IMR-90 (cell line): ENCODE data around the gene LTB4R2. TPM values are rescaled to one million over a fixed set of nuclear protein-coding genes. Genes with fewer than 3 reads are reported as not detected.

Experiments
- ATAC-seq: fragments of 200-7000 bp; cut with Tn5 transposase; 2 replicates; pipeline ENCODE4 v1.9.1; 2020; ENCODE audit warnings: low read depth, mild to moderate bottlenecking, moderate library complexity
- BruUV-seq: library from RNA; stranded (reverse); fragments of 400-500 nt; replicated peaks from 2 replicates; lab custom pipeline; 2021; lab: Mats Ljungman, UMichigan
- CTCF ChIA-PET: fragments of 300-600 bp; formaldehyde crosslinking; extraction: SDS; loops from one replicate; lab custom pipeline; 2021; ENCODE audit warnings: antibody characterized with exemption; lab: Yijun Ruan, JAX
- POLR2A ChIA-PET: fragments of 300-600 bp; sonication (Branson Sonifier 250); formaldehyde crosslinking; loops from one replicate; lab custom pipeline; 2022; ENCODE audit warnings: antibody characterized with exemption; ENCODE audit not compliant: unreplicated experiment; lab: Charles Lee
- DNase-seq: peaks from one replicate; pipeline ENCODE4 v3.0.0; 2013
- H2AFZ ChIP-seq: replicated peaks from 2 replicates; pipeline ENCODE3; 2013; ENCODE audit warnings: low read length, mild to moderate bottlenecking; ENCODE audit not compliant: poor library complexity
- H2AK5ac ChIP-seq: 2 replicates; pipeline ENCODE4 v1.6.1; 2013; ENCODE audit warnings: low read depth, low read length, inconsistent platforms
- H2AK9ac ChIP-seq: replicated peaks from 2 replicates; pipeline ENCODE3; 2013; ENCODE audit warnings: mild to moderate bottlenecking, low read depth, low read length, moderate library complexity; ENCODE audit not compliant: poor library complexity
- H2BK120ac ChIP-seq: 2 replicates; pipeline ENCODE4 v1.6.1; 2013; ENCODE audit warnings: low read depth, low read length, inconsistent platforms
- H2BK15ac ChIP-seq: 3 replicates; pipeline ENCODE4 v1.6.1; 2013; ENCODE audit warnings: low read depth, low read length, inconsistent platforms
- H2BK20ac ChIP-seq: 2 replicates; pipeline ENCODE4 v1.6.1; 2013; ENCODE audit warnings: low read depth, mild to moderate bottlenecking, inconsistent platforms, low read length, moderate library complexity
- H2BK5ac ChIP-seq: 2 replicates; pipeline ENCODE4 v1.6.1; 2013; ENCODE audit warnings: mild to moderate bottlenecking, low read depth, low read length, inconsistent platforms; ENCODE audit not compliant: poor library complexity, severe bottlenecking
- H3K14ac ChIP-seq: replicated peaks from 2 replicates; pipeline ENCODE4 v1.6.1; 2013; ENCODE audit warnings: low read depth, low read length, inconsistent platforms
- H3K18ac ChIP-seq: 2 replicates; pipeline ENCODE4 v1.6.1; 2013; ENCODE audit warnings: low read depth, low read length, control low read depth
- H3K23ac ChIP-seq: 2 replicates; pipeline ENCODE4 v1.6.1; 2013; ENCODE audit warnings: low read depth, low read length, inconsistent platforms
- H3K27ac ChIP-seq: 2 replicates; pipeline ENCODE4 v1.5.1; 2013; ENCODE audit warnings: mild to moderate bottlenecking, control low read depth, low read length; ENCODE audit not compliant: insufficient read depth
- H3K27me3 ChIP-seq: 2 replicates; pipeline ENCODE4 v1.6.1; 2013; ENCODE audit warnings: low read length; ENCODE audit not compliant: control insufficient read depth, insufficient read depth
- H3K36me3 ChIP-seq: 2 replicates; pipeline ENCODE4 v1.6.1; 2013; ENCODE audit warnings: low read length, mixed read lengths; ENCODE audit not compliant: control insufficient read depth, insufficient read depth
- H3K4ac ChIP-seq: 2 replicates; pipeline ENCODE4 v1.6.1; 2013; ENCODE audit warnings: low read depth, low read length, inconsistent platforms
- H3K4me1 ChIP-seq: 2 replicates; pipeline ENCODE4 v1.6.1; 2013; ENCODE audit warnings: low read length, mixed read lengths; ENCODE audit not compliant: control insufficient read depth, insufficient read depth
- H3K4me2 ChIP-seq: 2 replicates; pipeline ENCODE4 v1.6.1; 2013; ENCODE audit warnings: low read depth, mild to moderate bottlenecking, control low read depth, low read length, moderate library complexity
- H3K4me3 ChIP-seq: 2 replicates; pipeline ENCODE4 v1.5.1; 2013; ENCODE audit warnings: low read depth, mild to moderate bottlenecking, control low read depth, low read length, moderate library complexity; ENCODE audit not compliant: insufficient read depth
- H3K56ac ChIP-seq: 2 replicates; pipeline ENCODE4 v1.6.1; 2013; ENCODE audit warnings: low read length, inconsistent platforms; ENCODE audit not compliant: insufficient read depth; ENCODE audit errors: extremely low read depth
- H3K79me1 ChIP-seq, 2 experiments: 2 replicates each; pipeline ENCODE4 v1.6.1; 2013; ENCODE audit warnings: low read length in 2 of 2, inconsistent platforms in 1 of 2, low read depth in 1 of 2
- H3K9ac ChIP-seq: 2 replicates; pipeline ENCODE4 v1.6.1; 2013; ENCODE audit warnings: low read depth, low read length, control low read depth
- H3K9me1 ChIP-seq: 2 replicates; pipeline ENCODE4 v1.6.1; 2013; ENCODE audit warnings: low read length, inconsistent platforms; ENCODE audit not compliant: insufficient read depth
- H3K9me3 ChIP-seq: 2 replicates; pipeline ENCODE4 v1.6.1; 2013; ENCODE audit warnings: low read length; ENCODE audit not compliant: control insufficient read depth, insufficient read depth
- H4K20me1 ChIP-seq: 2 replicates; pipeline ENCODE4 v1.6.1; 2013; ENCODE audit warnings: low read length, inconsistent platforms; ENCODE audit not compliant: insufficient read depth
- H4K5ac ChIP-seq: 2 replicates; pipeline ENCODE4 v1.6.1; 2013; ENCODE audit warnings: mild to moderate bottlenecking, low read depth, low read length, control low read depth
- H4K8ac ChIP-seq, 2 experiments: 2 replicates each; pipeline ENCODE4 v1.6.1; 2013; ENCODE audit warnings: low read depth in 2 of 2, low read length in 2 of 2, control low read depth in 1 of 2, inconsistent platforms in 1 of 2
- H4K91ac ChIP-seq: 2 replicates; pipeline ENCODE4 v1.6.1; 2013; ENCODE audit warnings: low read depth, low read length, inconsistent platforms; ENCODE audit not compliant: insufficient read depth
- BHLHE40 ChIP-seq: fragments of 150-350 bp; IDR thresholded peaks from 2 replicates; pipeline ENCODE4 v1.6.1; 2016; ENCODE audit warnings: mild to moderate bottlenecking, low read depth, low read length
- CEBPB ChIP-seq: IDR thresholded peaks from 2 replicates; pipeline ENCODE4 v1.6.1; 2012; ENCODE audit warnings: low read depth, low read length, improper control_type of control experiment
- CHD1 ChIP-seq: IDR thresholded peaks from 2 replicates; pipeline ENCODE4 v1.6.1; 2012; ENCODE audit warnings: low read depth, low read length, improper control_type of control experiment
- MAFK ChIP-seq: IDR thresholded peaks from 2 replicates; pipeline ENCODE4 v1.6.1; 2012; ENCODE audit warnings: low read depth, low read length, improper control_type of control experiment
- MAZ ChIP-seq: IDR thresholded peaks from 2 replicates; pipeline ENCODE4 v1.6.1; 2012; ENCODE audit warnings: low read depth, mild to moderate bottlenecking, low read length, improper control_type of control experiment, moderate library complexity, borderline replicate concordance
- MXI1 ChIP-seq: IDR thresholded peaks from 2 replicates; pipeline ENCODE4 v1.6.1; 2012; ENCODE audit warnings: low read depth, mild to moderate bottlenecking, low read length, moderate library complexity, borderline replicate concordance
- NFE2L2 ChIP-seq: fragments of 150-350 bp; IDR thresholded peaks from 2 replicates; pipeline ENCODE4 v1.6.1; 2016; ENCODE audit warnings: low read depth, mild to moderate bottlenecking, low read length
- RAD21 ChIP-seq: IDR thresholded peaks from 2 replicates; pipeline ENCODE4 v1.6.1; 2012; ENCODE audit warnings: low read length, improper control_type of control experiment
- RFX5 ChIP-seq: IDR thresholded peaks from 2 replicates; pipeline ENCODE4 v1.8.0; 2012; ENCODE audit warnings: low read depth, mild to moderate bottlenecking, low read length, moderate library complexity
- WGBS, 2 experiments: methylation state at CpG; one replicate each; pipeline versions ENCODE4 v1.1.5 to v1.1.7; 2013; ENCODE audit warnings: missing lambda C conversion rate in 2 of 2; ENCODE audit not compliant: insufficient read length in 1 of 2; ENCODE audit errors: extremely low coverage in 2 of 2; 5-methylcytosine and 5-hydroxymethylcytosine counted together
- dilution Hi-C: fragments of 300-500 bp; cut with HindIII; formaldehyde crosslinking; loops from one replicate; pipeline ENCODE4 v1.14.3; 2018; ENCODE audit warnings: low sequenced_read_pairs; ENCODE audit not compliant: unreplicated experiment
- in situ Hi-C: fragments of 300-500 bp; cut with MboI; formaldehyde crosslinking; loops from 3 replicates; pipeline ENCODE4 v1.14.3; 2019; ENCODE audit warnings: low sequenced_read_pairs, inconsistent platforms, mixed read lengths
- intact Hi-C: fragments of 100-400 bp; cut with micrococcal nuclease; formaldehyde crosslinking; loops from 2 replicates; pipeline ENCODE4 v1.10.0; 2022
- polyA plus RNA-seq, 3 experiments: library from polyadenylated mRNA; depleted of rRNA; stranded (reverse); fragments of >200 nt; gene quantifications; 2 replicates each; pipeline ENCODE4 v1.2.3, GENCODE V29; 2012; ENCODE audit warnings: low replicate concordance in 1 of 3
- total RNA-seq: library from RNA; depleted of rRNA; stranded (reverse); fragments of >200 nt; gene quantifications from 2 replicates; pipeline ENCODE4 v1.2.3, GENCODE V29; 2012

LTB4R2 gene
- total and polyA plus RNA-seq, 2 of the 4 experiments (the other 2 are of a cell fraction), result 0.72 to 1.7 TPM

GRCh38 chr14:24267516-24267915, 42.4 kb upstream of the LTB4R2 start:
- no peak overlapping the region for H4K8ac ChIP-seq
- WGBS, 2 experiments, result 81% methylated on average over 5 of the region's 9 CpGs; no CpG with 5 or more reads in 1 of the 2 experiments
- no peak overlapping the region for H3K4ac ChIP-seq
- dilution Hi-C loops (no loop called here), in situ Hi-C loops (no loop called here), intact Hi-C loops (no loop called here)
- H4K20me1 ChIP-seq, result no peaks in the 10 kb centered on the region
- H3K9ac ChIP-seq, result no peak overlapping the region
- H3K4me1 ChIP-seq, result peaks cover 5% of the 10 kb centered on the region; the same call in 1 of the 2 replicates
- no peak overlapping the region for H4K5ac ChIP-seq
- H3K27ac ChIP-seq, result no peak overlapping the region
- no peak overlapping the region for H2BK120ac ChIP-seq
- no peak overlapping the region for H3K14ac ChIP-seq
- DNase-seq (no peak), ATAC-seq (no peak)
- H2BK5ac ChIP-seq, result no peak overlapping the region
- no TSS peak for BruUV-seq
- POLR2A ChIA-PET, result no interaction called here
- no peak overlapping the region for H3K56ac ChIP-seq
- CTCF ChIA-PET, result no interaction called here
- no peak overlapping the region for H2AK9ac ChIP-seq
- no peak overlapping the region for H2BK15ac ChIP-seq
- no peak overlapping the region for H2AFZ ChIP-seq
- no peak for TF ChIP-seq MAZ
- no peak for TF ChIP-seq CHD1
- no peak for TF ChIP-seq NFE2L2
- no peak for TF ChIP-seq MXI1
- TF ChIP-seq BHLHE40, result no peak
- no peak for TF ChIP-seq RFX5
- TF ChIP-seq MAFK, result no peak
- no peak for TF ChIP-seq RAD21
- TF ChIP-seq CEBPB, result no peak
- peaks cover 29% of the 10 kb centered on the region for H3K36me3 ChIP-seq
- no peaks in the 10 kb centered on the region for H3K9me3 ChIP-seq
- no peak overlapping the region for H3K23ac ChIP-seq
- no peaks in the 10 kb centered on the region for H3K27me3 ChIP-seq
- H3K79me1 ChIP-seq, result peaks cover 8 to 18% of the 10 kb centered on the region in 2 experiments
- no peak overlapping the region for H2BK20ac ChIP-seq
- no peak overlapping the region for H2AK5ac ChIP-seq
- H3K18ac ChIP-seq, result no peak overlapping the region
- H3K4me2 ChIP-seq, result no peak overlapping the region
- H3K4me3 ChIP-seq, result no peak overlapping the region
- no peak overlapping the region for H4K91ac ChIP-seq
- H3K9me1 ChIP-seq, result peaks cover 5% of the 10 kb centered on the region; the same call in 1 of the 2 replicates
